Suprapubic skin (tissue), 4 donors: Measurements from ENCODE around the gene GPA33. TPM values are rescaled to one million over a fixed set of nuclear protein-coding genes. Genes with fewer than 3 reads are reported as not detected.
"Not testable (repeated sequence)": the region's sequence is repeated elsewhere in the genome, so short reads cannot be mapped to it uniquely, and the experiment has no call there.

Source experiments
- DNase-seq, 2 donors: peaks; one replicate each; pipeline ENCODE4 v3.0.0-alpha.2; 2019; ENCODE audit warnings: low spot score in 2 of 2
- H3K27ac ChIP-seq: fragments of 200-600 bp; sonication (generic); one replicate; pipeline ENCODE4 v1.5.1; 2019
- H3K27me3 ChIP-seq: fragments of 200-600 bp; sonication (generic); one replicate; pipeline ENCODE4 v1.5.1; 2019
- H3K36me3 ChIP-seq: fragments of 200-600 bp; sonication (generic); one replicate; pipeline ENCODE4 v1.5.1; 2019
- H3K4me1 ChIP-seq: fragments of 200-600 bp; sonication (generic); one replicate; pipeline ENCODE4 v1.5.1; 2019
- H3K4me3 ChIP-seq: fragments of 200-600 bp; sonication (generic); one replicate; pipeline ENCODE4 v1.5.1; 2019; ENCODE audit warnings: mild to moderate bottlenecking
- H3K9me3 ChIP-seq: fragments of 200-600 bp; sonication (generic); one replicate; pipeline ENCODE4 v1.5.1; 2019
- CTCF ChIP-seq, 2 donors: fragments of 200-600 bp in 1 of 2; fragments of 450-650 bp in 1 of 2; sonication (generic) in 1 of 2; IDR thresholded peaks; one replicate each; pipeline ENCODE4 v1.5.1; 2016 to 2019; ENCODE audit warnings: antibody characterized with exemption in 2 of 2, mild to moderate bottlenecking in 1 of 2, moderate library complexity in 1 of 2
- EP300 ChIP-seq: sonication (generic); formaldehyde crosslinking; IDR thresholded peaks from one replicate; pipeline ENCODE4 v1.6.1; 2017; ENCODE audit warnings: antibody characterized with exemption
- POLR2A ChIP-seq, 2 donors: fragments of 450-650 bp; IDR thresholded peaks; one replicate each; pipeline ENCODE4 v1.6.1; 2017; ENCODE audit warnings: antibody characterized with exemption in 2 of 2, mild to moderate bottlenecking in 2 of 2, moderate library complexity in 2 of 2
- POLR2AphosphoS5 ChIP-seq, 3 donors: sonication (generic); formaldehyde crosslinking; IDR thresholded peaks; one replicate each; pipeline ENCODE4 v1.6.1; 2017; ENCODE audit warnings: antibody characterized with exemption in 3 of 3
- WGBS: methylation state at CpG from one replicate; pipeline ENCODE4 v1.1.5; 2018; 5-methylcytosine and 5-hydroxymethylcytosine counted together
- total RNA-seq, 4 donors: library from RNA; depleted of rRNA; stranded (reverse); fragments of >200 nt; gene quantifications; one replicate each; pipeline ENCODE4 v1.1.0, GENCODE V29; 2016

The GPA33 gene
- total RNA-seq, 4 donors from 2014 or later: 0.15 TPM; not detected in 3

DNA sequence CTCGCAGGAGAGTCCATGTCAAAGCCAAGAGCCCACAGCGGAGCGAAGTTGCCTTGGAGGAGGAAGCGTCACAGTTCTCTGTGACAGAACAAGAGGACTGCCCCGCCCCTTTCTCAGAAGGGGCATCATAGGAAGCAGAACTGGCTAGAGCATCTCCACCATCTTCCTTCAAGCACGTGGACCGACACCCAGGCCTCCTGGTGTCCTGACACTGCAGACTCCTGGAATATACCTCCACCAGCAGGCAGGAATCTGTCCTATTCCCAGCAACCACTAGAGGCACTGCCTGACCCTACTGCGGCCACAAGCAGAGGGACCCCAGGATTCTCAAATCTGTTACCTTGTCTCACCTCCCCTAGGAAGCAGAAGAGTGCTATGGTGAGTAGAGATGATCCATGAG is 37.8 kb downstream of the GPA33 start:
- Histone ChIP-seq H3K9me3 (no peaks in the 10 kb centered on the region), H3K27ac (no peak overlapping the region), H3K4me3 (no peak overlapping the region), H3K27me3 (peaks cover 30% of the 10 kb centered on the region), H3K4me1 (no peaks in the 10 kb centered on the region), H3K36me3 (no peaks in the 10 kb centered on the region)
- WGBS: 79% methylated on average over 7 of the region's 8 CpGs
- no peak for TF ChIP-seq EP300
- no peak for TF ChIP-seq POLR2A (IDR thresholded peaks at IDR 0.05)
- peak in 1 of 2 donors; percentile 12 for TF ChIP-seq CTCF (IDR thresholded peaks at IDR 0.05)
- no peak for TF ChIP-seq POLR2AphosphoS5 (IDR thresholded peaks at IDR 0.05)
- DNase-seq: no peak

GRCh38 chr1:167051907-167052306 is 38.3 kb downstream of the GPA33 start:
- Histone ChIP-seq H3K36me3 (no peaks in the 10 kb centered on the region), H3K27ac (no peak overlapping the region), H3K27me3 (peaks cover 33% of the 10 kb centered on the region), H3K4me1 (no peaks in the 10 kb centered on the region), H3K9me3 (no peaks in the 10 kb centered on the region), H3K4me3 (no peak overlapping the region)
- no peak for DNase-seq
- TF ChIP-seq CTCF (IDR thresholded peaks at IDR 0.05): no peak
- TF ChIP-seq POLR2AphosphoS5 (IDR thresholded peaks at IDR 0.05): no peak
- no peak for TF ChIP-seq EP300
- TF ChIP-seq POLR2A (IDR thresholded peaks at IDR 0.05): no peak
- WGBS: 97% methylated on average over 5 of the region's 5 CpGs

GRCh38 chr1:167043752-167044488 is 46.3 kb downstream of the GPA33 start:
- 15% methylated on average over 21 of the region's 21 CpGs for WGBS
- peaks cover 13% of the 10 kb centered on the region for H3K4me1 ChIP-seq
- no peak for DNase-seq
- no peak overlapping the region for H3K27ac ChIP-seq
- peaks cover 20% of the 10 kb centered on the region for H3K27me3 ChIP-seq
- H3K9me3 ChIP-seq: no peaks in the 10 kb centered on the region
- H3K36me3 ChIP-seq: no peaks in the 10 kb centered on the region
- TF ChIP-seq CTCF (IDR thresholded peaks at IDR 0.05) (no peak), EP300 (no peak), POLR2AphosphoS5 (IDR thresholded peaks at IDR 0.05) (no peak), POLR2A (IDR thresholded peaks at IDR 0.05) (no peak)
- H3K4me3 ChIP-seq: peak overlapping the region; percentile 46

GRCh38 chr1:167033646-167034045 is 56.5 kb downstream of the GPA33 start:
- Histone ChIP-seq H3K27ac (no peak overlapping the region), H3K36me3 (no peaks in the 10 kb centered on the region), H3K27me3 (peaks cover 5% of the 10 kb centered on the region), H3K4me3 (no peak overlapping the region), H3K4me1 (no peaks in the 10 kb centered on the region), H3K9me3 (no peaks in the 10 kb centered on the region)
- TF ChIP-seq POLR2AphosphoS5 (IDR thresholded peaks at IDR 0.05) (no peak), EP300 (no peak), CTCF (IDR thresholded peaks at IDR 0.05) (no peak)
- DNase-seq: no peak
- 68% methylated on average over 2 of the region's 2 CpGs for WGBS

DNA sequence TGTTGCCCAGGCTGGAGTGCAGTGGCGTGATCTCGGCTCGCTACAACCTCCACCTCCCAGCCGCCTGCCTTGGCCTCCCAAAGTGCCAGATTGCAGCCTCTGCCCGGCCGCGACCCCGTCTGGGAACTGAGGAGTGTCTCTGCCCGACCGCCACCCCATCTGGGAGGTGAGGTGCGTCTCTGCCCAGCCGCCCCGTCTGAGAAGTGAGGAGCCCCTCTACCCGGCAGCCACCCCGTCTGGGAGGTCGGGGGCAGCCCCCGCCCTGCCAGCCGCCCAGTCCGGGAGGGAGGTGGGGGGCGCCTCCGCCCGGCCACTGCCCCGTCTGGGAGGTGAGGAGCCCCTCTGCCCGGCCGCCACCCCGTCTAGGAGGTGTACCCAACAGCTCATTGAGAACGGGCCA is 60.6 kb downstream of the GPA33 start:
- not testable (repeated sequence) for DNase-seq, H3K4me1 ChIP-seq, H3K4me3 ChIP-seq, H3K27ac ChIP-seq, H3K9me3 ChIP-seq, H3K36me3 ChIP-seq
- WGBS: 97% methylated on average over 24 of the region's 27 CpGs
- H3K27me3 ChIP-seq: peaks cover 16% of the 10 kb centered on the region

DNA sequence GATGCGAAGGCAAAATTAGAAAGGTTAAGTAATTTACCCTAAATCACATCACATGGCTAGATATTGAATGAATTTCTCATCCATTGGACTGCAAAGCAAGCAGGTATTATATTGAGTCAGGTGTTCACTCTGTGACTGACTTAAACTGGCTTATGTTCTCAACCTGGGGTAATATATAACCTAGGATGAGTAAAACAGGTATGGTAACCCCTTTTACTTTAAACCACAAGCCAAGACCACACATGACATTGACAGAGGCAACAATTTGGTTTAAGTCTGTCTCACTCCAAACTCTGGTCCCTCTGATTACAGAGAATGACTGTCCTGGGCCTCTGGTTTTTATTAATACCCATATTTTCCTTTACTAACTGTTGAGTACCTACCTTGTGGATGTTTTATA is 67.8 kb downstream of the GPA33 start:
- H3K27ac ChIP-seq: no peak overlapping the region
- H3K27me3 ChIP-seq: peaks cover 6% of the 10 kb centered on the region
- 94% methylated on average over 1 of the region's 1 CpG for WGBS
- no peaks in the 10 kb centered on the region for H3K9me3 ChIP-seq
- H3K4me3 ChIP-seq: no peak overlapping the region
- H3K36me3 ChIP-seq: no peaks in the 10 kb centered on the region
- DNase-seq: no peak
- H3K4me1 ChIP-seq: no peaks in the 10 kb centered on the region
- no peak for TF ChIP-seq CTCF (IDR thresholded peaks at IDR 0.05)
- TF ChIP-seq EP300: no peak
- no peak for TF ChIP-seq POLR2AphosphoS5 (IDR thresholded peaks at IDR 0.05)
- TF ChIP-seq POLR2A (IDR thresholded peaks at IDR 0.05): no peak
